Measurements from ENCODE around the gene ZBTB20. TPM values are rescaled to one million over a fixed set of nuclear protein-coding genes. Genes with fewer than 3 reads are reported as not detected.

The ZBTB20 gene
- 1.1 to 1.6 TPM (median 1.4 TPM) in 5 replicates for total RNA-seq (2022; extraction: Qiagen RNA extraction)

GRCh38 chr3:115146418-115147328 lies at the start of gene ZBTB20:
ZBTB20 (minus strand) TSS chr3:115147288.

DNA sequence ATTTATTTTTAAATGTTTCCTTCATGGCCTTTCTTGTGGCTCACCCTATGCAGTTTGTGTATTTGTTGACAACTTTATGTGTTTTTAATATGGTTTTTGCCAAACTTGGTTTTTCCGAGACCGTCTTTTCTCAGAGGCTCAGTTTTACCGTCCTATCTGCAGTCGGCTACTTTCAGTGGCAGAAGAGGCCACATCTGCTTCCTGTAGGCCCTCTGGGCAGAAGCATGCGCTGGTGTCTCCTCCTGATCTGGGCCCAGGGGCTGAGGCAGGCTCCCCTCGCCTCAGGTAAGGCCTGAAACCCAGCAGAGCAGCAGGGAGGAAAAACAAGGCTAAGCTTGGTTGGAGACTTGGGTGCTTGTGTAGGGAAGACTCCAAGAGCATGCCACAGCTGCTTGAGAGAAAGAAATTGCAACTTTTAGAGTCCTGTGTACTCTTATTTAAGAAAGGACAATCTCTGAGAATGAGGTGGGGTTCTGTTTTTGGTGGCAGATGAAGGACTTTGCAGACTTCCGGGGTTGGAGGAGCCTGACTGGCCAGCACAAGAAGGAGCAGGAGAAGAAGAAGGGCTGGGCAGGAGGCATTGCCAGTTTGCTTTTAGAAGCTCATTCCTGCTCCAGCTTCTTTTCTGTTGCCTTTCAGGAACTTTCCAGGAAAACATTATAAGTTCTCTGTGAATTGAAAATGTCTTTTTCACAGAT lies 853.1 kb downstream of the ZBTB20 start, which contains the start of gene TIGIT:
Gene TIGIT (plus strand): TSS at position 191 of the 698 bp plus-strand sequence. CDS start 34 bp downstream, at position 225.

Data from A549 treated with Hydrocortisone at 1 μM for 4 hours (cell line).